Measurements from ENCODE around the gene INTS14. TPM values are rescaled to one million over a fixed set of nuclear protein-coding genes. Genes with fewer than 3 reads are reported as not detected.

Gene INTS14
- total RNA-seq, 1 experiment from 2014 or later = 41.2 TPM

DNA sequence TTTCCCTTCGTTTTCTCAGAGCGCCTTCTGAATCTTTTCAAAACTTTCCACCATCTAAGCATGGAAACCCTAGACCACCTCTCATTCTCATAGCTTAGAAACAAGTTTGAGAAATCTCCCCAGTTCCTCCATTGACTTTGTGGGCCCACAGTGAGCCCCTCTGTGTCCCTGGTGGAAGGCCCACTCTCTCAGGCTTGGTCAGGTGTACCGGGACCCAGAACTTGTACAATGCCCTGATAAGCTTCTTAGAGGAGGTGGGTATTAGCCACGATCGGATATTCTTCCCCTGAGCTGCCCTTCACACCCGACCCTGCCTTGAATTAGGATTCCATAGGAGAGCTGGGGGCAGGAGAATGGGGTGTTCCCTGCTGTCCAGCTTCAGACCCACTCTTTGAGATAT is 10.7 kb upstream of the INTS14 start, which contains the start of gene SLC24A1:
Gene SLC24A1 (plus strand): TSS at position 301 of the 400 bp plus-strand sequence. CDS start 2,143 bp downstream, outside the sequence.
- intact Hi-C loops (cut with micrococcal nuclease; ENCODE audit: unreplicated experiment) = no loop called here
- DNase-seq (ENCODE audit: low read depth, low spot score) = no peak
- H3K4me3 ChIP-seq (ENCODE audit: low read depth in 2 of 2, low read length in 2 of 2) = no peak within 1 kb of the TSS
- CTCF ChIA-PET = no interaction called here
- no peaks in the 10 kb centered on the region for H3K9me3 ChIP-seq (ENCODE audit: control insufficient read depth, insufficient read depth, low read depth, low read length)
- no peak for ATAC-seq
- H3K27ac ChIP-seq (ENCODE audit: low read length) = no peak within 1 kb of the TSS
- POLR2A ChIA-PET = no interaction called here
- H3K27me3 ChIP-seq (ENCODE audit: control insufficient read depth, insufficient read depth, low read length) = no peaks in the 10 kb centered on the region
- TF ChIP-seq POLR2AphosphoS5 (IDR thresholded peaks at IDR 0.05; ENCODE audit: low read depth, low read length) (no peak), SIN3A (IDR thresholded peaks at IDR 0.05; ENCODE audit: borderline replicate concordance, insufficient read depth, low read depth, low read length) (no peak), TCF7L2 (IDR thresholded peaks at IDR 0.05; ENCODE audit: low read depth, low read length) (no peak)
- TF ChIP-seq, protein P1, sequence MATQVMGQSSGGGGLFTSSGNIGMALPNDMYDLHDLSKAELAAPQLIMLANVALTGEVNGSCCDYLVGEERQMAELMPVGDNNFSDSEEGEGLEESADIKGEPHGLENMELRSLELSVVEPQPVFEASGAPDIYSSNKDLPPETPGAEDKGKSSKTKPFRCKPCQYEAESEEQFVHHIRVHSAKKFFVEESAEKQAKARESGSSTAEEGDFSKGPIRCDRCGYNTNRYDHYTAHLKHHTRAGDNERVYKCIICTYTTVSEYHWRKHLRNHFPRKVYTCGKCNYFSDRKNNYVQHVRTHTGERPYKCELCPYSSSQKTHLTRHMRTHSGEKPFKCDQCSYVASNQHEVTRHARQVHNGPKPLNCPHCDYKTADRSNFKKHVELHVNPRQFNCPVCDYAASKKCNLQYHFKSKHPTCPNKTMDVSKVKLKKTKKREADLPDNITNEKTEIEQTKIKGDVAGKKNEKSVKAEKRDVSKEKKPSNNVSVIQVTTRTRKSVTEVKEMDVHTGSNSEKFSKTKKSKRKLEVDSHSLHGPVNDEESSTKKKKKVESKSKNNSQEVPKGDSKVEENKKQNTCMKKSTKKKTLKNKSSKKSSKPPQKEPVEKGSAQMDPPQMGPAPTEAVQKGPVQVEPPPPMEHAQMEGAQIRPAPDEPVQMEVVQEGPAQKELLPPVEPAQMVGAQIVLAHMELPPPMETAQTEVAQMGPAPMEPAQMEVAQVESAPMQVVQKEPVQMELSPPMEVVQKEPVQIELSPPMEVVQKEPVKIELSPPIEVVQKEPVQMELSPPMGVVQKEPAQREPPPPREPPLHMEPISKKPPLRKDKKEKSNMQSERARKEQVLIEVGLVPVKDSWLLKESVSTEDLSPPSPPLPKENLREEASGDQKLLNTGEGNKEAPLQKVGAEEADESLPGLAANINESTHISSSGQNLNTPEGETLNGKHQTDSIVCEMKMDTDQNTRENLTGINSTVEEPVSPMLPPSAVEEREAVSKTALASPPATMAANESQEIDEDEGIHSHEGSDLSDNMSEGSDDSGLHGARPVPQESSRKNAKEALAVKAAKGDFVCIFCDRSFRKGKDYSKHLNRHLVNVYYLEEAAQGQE (IDR thresholded peaks at IDR 0.05; ENCODE audit: insufficient read depth in 1 of 2, low read depth in 2 of 2, low read length in 1 of 2) = no peak
- TF ChIP-seq, protein P2, sequence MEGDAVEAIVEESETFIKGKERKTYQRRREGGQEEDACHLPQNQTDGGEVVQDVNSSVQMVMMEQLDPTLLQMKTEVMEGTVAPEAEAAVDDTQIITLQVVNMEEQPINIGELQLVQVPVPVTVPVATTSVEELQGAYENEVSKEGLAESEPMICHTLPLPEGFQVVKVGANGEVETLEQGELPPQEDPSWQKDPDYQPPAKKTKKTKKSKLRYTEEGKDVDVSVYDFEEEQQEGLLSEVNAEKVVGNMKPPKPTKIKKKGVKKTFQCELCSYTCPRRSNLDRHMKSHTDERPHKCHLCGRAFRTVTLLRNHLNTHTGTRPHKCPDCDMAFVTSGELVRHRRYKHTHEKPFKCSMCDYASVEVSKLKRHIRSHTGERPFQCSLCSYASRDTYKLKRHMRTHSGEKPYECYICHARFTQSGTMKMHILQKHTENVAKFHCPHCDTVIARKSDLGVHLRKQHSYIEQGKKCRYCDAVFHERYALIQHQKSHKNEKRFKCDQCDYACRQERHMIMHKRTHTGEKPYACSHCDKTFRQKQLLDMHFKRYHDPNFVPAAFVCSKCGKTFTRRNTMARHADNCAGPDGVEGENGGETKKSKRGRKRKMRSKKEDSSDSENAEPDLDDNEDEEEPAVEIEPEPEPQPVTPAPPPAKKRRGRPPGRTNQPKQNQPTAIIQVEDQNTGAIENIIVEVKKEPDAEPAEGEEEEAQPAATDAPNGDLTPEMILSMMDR (IDR thresholded peaks at IDR 0.05) = no peak
- H3K36me3 ChIP-seq (ENCODE audit: control insufficient read depth, insufficient read depth, low read length) = no peaks in the 10 kb centered on the region
- in situ Hi-C loops (cut with HindIII; ENCODE audit: low pct_unique_long_range_greater_than_20kb, low sequenced_read_pairs) = no loop called here
- no peaks in the 10 kb centered on the region for H3K4me1 ChIP-seq (ENCODE audit: control insufficient read depth, insufficient read depth, low read length)
- no TSS peak for BruUV-seq (replicated peaks)

DNA sequence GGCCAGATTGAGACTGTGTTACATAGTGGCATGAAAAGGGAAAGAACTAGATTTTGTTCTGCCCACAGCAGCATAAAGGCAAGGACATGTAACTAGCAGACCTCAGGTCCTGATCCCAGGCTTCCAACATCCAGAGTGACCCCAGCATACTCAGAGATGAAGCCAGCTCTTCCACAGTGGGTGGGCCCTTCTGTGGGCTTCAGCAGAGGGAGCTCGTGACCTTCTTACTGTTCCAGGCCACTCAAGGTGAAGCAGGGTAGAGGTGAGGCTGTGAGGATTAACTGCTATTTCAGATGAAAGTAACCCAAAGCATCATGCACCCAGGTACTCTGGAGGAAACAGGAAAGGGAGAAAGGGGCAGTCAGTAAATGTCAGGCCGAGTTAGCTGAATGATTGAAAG is 9.9 kb upstream of the INTS14 start:
- H3K36me3 ChIP-seq (ENCODE audit: control insufficient read depth, insufficient read depth, low read length) = no peaks in the 10 kb centered on the region
- DNase-seq (ENCODE audit: low read depth, low spot score) = no peak
- BruUV-seq (replicated peaks) = no TSS peak
- ATAC-seq = no peak
- POLR2A ChIA-PET = no interaction called here
- no peaks in the 10 kb centered on the region for H3K27me3 ChIP-seq (ENCODE audit: control insufficient read depth, insufficient read depth, low read length)
- no peaks in the 10 kb centered on the region for H3K9me3 ChIP-seq (ENCODE audit: control insufficient read depth, insufficient read depth, low read depth, low read length)
- CTCF ChIA-PET = no interaction called here
- intact Hi-C loops (cut with micrococcal nuclease; ENCODE audit: unreplicated experiment) = no loop called here
- no peak for TF ChIP-seq TCF7L2 (IDR thresholded peaks at IDR 0.05; ENCODE audit: low read depth, low read length)
- TF ChIP-seq, protein P2 (IDR thresholded peaks at IDR 0.05) = no peak
- no peak for TF ChIP-seq POLR2AphosphoS5 (IDR thresholded peaks at IDR 0.05; ENCODE audit: low read depth, low read length)
- no peak for TF ChIP-seq SIN3A (IDR thresholded peaks at IDR 0.05; ENCODE audit: borderline replicate concordance, insufficient read depth, low read depth, low read length)
- TF ChIP-seq, protein P1 (IDR thresholded peaks at IDR 0.05; ENCODE audit: insufficient read depth in 1 of 2, low read depth in 2 of 2, low read length in 1 of 2) = no peak
- no peak overlapping the region for H3K27ac ChIP-seq (ENCODE audit: low read length)
- in situ Hi-C loops (cut with HindIII; ENCODE audit: low pct_unique_long_range_greater_than_20kb, low sequenced_read_pairs) = no loop called here
- H3K4me3 ChIP-seq (ENCODE audit: low read depth in 2 of 2, low read length in 2 of 2) = no peak overlapping the region
- no peaks in the 10 kb centered on the region for H3K4me1 ChIP-seq (ENCODE audit: control insufficient read depth, insufficient read depth, low read length)

Measured in Panc1 (cell line).